DMS114 treated with DMSO at 0.1 percent for 48 hours (cell line): ENCODE measurements around the gene ACP3.

ENCODE experiments used
- DNase-seq: peaks from one replicate; lab custom pipeline; 2025; ENCODE audit not compliant: unreplicated experiment; lab: John Stamatoyannopoulos, UW

The ACP3 gene

DNA sequence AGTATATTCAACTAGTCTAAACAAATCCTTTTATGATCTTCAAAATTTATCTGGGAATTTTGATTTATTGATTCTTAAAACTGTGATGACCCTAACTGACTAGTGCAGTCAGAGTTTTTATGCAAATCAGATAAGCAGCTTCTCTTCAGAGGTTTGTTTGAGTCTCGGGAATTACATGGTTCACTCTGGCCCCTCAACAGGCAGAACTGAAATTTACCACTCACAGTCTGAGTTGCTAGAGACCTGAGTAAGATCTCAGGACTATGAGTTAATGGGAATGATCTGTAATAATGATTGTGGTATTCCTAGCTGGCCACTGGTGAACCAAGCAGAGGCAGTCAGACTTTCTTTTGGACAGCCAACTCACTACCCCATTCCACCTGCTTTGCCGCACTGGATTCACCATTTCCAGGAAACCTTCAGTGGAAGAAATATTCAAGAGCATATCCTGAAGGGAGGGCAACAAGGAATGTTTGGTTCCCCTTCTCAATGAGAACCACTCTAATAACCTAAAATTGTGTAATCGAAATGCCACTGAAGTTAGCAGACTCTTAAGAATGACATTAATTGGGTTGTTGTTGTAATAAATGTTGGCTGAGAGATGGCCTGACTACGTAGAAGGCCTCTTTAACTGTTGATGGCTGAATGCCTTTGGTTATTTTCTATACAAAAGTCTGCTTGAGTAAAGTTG lies 88.5 kb downstream of the ACP3 start:
- no peak for DNase-seq

DNA sequence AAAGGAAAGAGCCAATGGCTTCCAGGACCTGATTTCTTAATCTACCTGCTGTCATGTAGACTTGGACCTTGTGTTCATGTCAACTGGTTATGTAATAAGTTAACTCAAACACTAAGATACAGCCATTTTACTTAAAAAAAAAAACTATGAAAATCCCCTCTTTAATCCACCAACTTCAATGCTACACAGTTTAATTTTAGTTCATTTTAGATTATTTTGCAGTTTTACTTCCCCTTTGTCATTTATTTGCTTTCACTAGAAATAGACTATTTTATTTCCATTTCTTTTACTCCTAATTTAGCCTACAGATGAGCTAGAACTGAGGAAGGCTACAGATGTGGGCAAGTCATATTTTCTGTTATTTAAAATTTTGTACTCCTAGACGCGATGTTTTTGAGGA lies 89.4 kb downstream of the ACP3 start:
- no peak for DNase-seq

DNA sequence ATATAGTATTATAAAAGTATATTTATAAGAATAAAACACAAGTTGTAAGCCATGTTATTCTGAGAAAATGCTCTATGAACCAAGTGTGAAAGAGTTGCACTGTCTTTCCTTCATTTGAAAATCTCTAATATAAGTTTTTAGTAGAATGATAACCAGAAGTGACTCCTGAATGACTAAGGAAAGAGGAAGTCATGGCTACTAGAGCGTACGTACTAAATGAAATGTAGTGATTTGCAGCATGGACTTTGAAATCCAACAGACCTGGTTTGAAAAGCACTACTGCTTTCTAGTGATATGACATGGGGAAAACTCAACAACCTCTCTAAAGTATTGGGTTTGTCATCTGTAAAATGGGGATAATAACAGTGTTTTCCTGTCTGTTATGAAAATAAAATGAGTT lies 89.8 kb downstream of the ACP3 start:
- DNase-seq, result no peak
